ENCODE results near the gene INO80D.

INO80D gene

DNA sequence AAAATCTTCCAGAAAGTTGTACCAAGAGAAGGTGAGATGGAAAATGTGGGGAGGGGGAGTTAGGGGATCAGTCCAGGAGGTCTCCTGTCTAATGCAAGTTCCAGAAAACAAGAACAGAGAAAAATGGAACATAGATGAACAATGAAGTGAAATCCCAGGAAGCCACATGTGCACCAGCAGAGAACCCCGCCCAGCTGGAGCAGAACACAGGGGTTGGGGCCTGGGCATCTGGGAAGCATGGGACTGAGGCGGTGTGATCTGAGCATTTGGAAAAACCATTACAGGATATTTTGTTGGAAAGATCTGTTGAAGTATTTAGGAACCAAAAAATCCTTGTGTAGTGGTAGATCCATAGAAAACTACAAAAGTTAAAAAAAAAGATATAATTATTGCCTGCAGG is 133.7 kb downstream of the INO80D start:
- TF ChIP-seq, protein P1, sequence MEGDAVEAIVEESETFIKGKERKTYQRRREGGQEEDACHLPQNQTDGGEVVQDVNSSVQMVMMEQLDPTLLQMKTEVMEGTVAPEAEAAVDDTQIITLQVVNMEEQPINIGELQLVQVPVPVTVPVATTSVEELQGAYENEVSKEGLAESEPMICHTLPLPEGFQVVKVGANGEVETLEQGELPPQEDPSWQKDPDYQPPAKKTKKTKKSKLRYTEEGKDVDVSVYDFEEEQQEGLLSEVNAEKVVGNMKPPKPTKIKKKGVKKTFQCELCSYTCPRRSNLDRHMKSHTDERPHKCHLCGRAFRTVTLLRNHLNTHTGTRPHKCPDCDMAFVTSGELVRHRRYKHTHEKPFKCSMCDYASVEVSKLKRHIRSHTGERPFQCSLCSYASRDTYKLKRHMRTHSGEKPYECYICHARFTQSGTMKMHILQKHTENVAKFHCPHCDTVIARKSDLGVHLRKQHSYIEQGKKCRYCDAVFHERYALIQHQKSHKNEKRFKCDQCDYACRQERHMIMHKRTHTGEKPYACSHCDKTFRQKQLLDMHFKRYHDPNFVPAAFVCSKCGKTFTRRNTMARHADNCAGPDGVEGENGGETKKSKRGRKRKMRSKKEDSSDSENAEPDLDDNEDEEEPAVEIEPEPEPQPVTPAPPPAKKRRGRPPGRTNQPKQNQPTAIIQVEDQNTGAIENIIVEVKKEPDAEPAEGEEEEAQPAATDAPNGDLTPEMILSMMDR (IDR thresholded peaks at IDR 0.05; ENCODE audit: low read depth, low read length, missing control alignments) = no peak
- DNase-seq (ENCODE audit: extremely low read depth, low read depth) = no peak

DNA sequence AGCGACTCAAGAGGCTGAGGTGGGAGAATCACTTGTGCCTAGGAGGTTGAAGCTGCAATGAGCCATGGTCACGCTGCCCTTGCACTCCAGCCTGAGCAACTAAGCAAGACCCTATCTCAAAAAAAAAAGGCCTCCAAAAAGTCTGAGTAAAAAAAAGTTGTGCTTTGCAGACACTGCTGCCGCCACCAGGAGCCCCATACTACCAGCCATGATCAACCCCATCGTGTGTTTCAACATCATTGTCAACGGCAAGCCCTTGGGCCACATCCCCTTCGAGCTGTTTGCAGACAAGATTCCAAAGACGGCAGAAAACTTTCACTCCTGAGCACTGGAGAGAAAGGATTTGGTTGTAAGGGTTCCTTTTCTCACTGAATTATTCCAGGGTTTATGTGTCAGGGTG is 137.1 kb downstream of the INO80D start:
- TF ChIP-seq, protein P1 (IDR thresholded peaks at IDR 0.05; ENCODE audit: low read depth, low read length, missing control alignments) = no peak
- no peak for DNase-seq (ENCODE audit: extremely low read depth, low read depth)
- H3K4me3 ChIP-seq (replicated peaks; ENCODE audit: low read depth, low read length) = no peak overlapping the region

More for the DNA sequence above, 133.7 kb downstream of the INO80D start:
- no peak overlapping the region for H3K4me3 ChIP-seq (replicated peaks; ENCODE audit: low read depth, low read length)

DNA sequence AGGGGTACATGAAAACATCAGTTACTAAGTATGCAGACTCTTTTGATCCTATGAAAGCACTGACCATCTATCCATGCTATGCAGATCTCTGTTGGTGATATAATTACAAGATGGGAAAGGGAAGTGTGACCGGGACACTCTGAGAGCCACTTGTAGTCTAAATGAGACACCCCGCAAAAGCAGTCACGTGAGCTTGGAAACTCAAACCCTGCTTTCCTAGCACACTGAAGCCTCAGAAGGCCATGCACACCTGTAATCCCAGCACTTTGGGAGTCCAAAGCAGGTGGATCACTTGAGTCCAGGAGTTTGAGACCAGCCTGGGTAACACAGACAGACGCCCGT is 137.5 kb downstream of the INO80D start:
- no peak overlapping the region for H3K4me3 ChIP-seq (replicated peaks; ENCODE audit: low read depth, low read length)

DNA sequence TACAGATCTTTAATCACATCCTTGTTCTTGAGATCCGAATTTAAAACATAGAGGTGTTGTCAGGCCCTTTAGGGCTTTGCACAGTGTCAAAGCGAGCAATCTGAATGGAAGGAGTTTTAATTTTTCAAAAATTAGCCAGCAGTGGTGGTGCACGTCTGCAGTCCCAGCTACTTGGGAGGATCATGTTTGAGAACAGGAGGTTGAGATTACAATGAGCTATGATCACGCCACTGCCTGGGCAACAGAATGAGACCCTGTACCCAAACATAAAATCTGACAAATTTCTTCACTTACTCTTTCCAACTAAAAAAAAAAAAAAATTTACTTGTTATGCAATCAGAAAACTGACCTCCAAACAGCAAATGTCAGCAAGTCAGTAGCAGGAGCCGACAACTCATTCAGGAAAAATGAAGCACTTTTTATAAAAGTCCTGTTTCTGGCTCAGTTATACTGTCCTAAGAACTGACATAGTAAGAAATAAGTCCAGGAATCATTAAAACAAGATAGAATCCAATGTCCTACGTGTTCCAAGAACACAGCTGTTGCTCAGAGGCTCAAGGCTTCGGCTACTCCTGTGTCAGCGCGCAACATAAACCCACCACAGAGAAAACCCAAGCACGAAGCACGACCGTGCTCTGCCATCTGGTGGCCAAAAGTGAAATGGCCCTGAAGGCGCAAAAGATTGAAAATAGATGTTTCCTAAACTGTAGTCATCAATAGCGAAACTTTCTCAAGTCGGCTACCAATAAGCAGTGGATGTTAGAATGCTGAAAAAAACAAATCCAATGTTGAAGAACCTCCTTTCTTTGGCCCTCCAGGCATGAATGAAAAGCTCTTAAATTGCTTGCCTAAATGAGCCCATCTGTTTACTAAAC is 138.1 kb downstream of the INO80D start:
- TF ChIP-seq, protein P1 (IDR thresholded peaks at IDR 0.05; ENCODE audit: low read depth, low read length, missing control alignments) = peak; percentile 96
- peak; percentile 20 for DNase-seq (ENCODE audit: extremely low read depth, low read depth)
- no peak overlapping the region for H3K4me3 ChIP-seq (replicated peaks; ENCODE audit: low read depth, low read length)

More for the DNA sequence above, 137.5 kb downstream of the INO80D start:
- TF ChIP-seq, protein P1 (IDR thresholded peaks at IDR 0.05; ENCODE audit: low read depth, low read length, missing control alignments) = no peak
- no peak for DNase-seq (ENCODE audit: extremely low read depth, low read depth)

DNA sequence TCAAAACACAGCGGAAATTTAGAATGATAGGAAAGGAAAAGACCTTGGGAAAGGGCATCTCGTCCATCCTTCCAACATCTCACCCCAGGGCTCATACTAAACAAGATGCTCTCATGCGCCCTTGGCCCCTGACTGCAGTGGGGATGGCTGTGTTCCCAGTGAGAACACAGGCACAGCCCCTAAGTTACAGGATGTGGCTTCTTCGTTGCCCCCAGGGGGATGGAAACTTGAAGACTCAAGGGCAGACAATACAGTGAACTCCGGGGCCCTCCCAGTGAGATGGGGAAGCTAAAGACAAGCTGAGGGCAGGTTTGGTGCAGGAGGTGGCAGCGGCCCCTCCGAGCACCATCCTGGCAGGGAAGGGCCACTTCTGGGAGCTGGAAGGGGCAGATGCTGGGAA is 139.7 kb downstream of the INO80D start:
- TF ChIP-seq, protein P1 (IDR thresholded peaks at IDR 0.05; ENCODE audit: low read depth, low read length, missing control alignments) = no peak
- H3K4me3 ChIP-seq (replicated peaks; ENCODE audit: low read depth, low read length) = no peak overlapping the region
- no peak for DNase-seq (ENCODE audit: extremely low read depth, low read depth)
